Measurements from ENCODE around the gene KCTD17. TPM values are rescaled to one million over a fixed set of nuclear protein-coding genes. Genes with fewer than 3 reads are reported as not detected.
A peak's percentile ranks its signal among the peaks of the same experiment; 100 is the strongest.

The KCTD17 gene
- total RNA-seq, 4 donors from 2014 or later, result 7.4 to 24.7 (median 20.2) TPM

DNA sequence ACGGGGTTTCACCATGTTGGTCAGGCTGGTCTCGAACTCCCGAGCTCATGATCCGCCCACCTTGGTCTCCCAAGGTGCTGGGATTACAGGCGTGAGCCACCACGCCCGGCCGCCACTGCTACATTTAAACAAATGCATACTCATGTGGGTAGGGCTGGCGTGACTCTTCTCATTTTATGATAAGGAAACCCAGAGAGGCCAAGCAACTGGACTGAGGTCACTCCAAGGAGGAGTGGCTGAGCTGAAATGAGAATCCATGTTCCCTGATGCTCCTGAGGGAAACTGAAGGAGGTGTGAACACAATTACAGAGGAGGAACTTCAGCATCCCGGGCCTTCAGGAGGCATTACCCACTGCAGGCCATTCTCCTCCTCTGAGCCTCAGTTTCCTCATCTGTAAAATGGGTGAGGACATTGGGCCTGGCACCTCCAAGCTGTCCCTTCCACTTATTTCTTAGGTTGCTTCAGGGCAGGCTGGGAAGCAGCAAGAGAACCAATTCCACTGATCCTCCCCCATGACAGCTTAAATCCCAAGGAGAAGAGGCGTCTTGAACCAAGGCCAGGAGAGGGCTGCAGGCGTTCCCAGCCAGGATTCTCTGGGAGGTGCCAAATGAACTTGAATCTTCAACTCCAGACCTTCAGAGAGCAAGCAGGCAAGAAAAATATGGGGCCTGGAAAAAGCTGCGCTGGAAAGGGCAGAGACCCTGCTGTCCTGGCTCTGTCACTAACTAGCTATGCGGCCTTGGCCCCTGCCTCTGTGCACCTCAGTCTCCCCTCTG lies 35.2 kb upstream of the KCTD17 start:
- peaks cover 0 to 21% (median 2%) of the 10 kb centered on the region in 3 donors for H3K36me3 ChIP-seq
- H3K27ac ChIP-seq, result peak overlapping the region in 1 of 4 donors; percentile 55
- no peak overlapping the region for H3K4me3 ChIP-seq
- 86% methylated on average over 14 of the region's 14 CpGs for WGBS, 2 donors
- TF ChIP-seq, protein P1, sequence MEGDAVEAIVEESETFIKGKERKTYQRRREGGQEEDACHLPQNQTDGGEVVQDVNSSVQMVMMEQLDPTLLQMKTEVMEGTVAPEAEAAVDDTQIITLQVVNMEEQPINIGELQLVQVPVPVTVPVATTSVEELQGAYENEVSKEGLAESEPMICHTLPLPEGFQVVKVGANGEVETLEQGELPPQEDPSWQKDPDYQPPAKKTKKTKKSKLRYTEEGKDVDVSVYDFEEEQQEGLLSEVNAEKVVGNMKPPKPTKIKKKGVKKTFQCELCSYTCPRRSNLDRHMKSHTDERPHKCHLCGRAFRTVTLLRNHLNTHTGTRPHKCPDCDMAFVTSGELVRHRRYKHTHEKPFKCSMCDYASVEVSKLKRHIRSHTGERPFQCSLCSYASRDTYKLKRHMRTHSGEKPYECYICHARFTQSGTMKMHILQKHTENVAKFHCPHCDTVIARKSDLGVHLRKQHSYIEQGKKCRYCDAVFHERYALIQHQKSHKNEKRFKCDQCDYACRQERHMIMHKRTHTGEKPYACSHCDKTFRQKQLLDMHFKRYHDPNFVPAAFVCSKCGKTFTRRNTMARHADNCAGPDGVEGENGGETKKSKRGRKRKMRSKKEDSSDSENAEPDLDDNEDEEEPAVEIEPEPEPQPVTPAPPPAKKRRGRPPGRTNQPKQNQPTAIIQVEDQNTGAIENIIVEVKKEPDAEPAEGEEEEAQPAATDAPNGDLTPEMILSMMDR (IDR thresholded peaks at IDR 0.05), result no peak
- TF ChIP-seq EP300 (IDR thresholded peaks at IDR 0.05), result no peak
- no peak for TF ChIP-seq POLR2A (IDR thresholded peaks at IDR 0.05)
- no peaks in the 10 kb centered on the region for H3K9me3 ChIP-seq
- no peaks in the 10 kb centered on the region for H3K27me3 ChIP-seq
- no peak for DNase-seq (ENCODE audit: low spot score in 2 of 2)
- peaks cover 0 to 73% (median 49%) of the 10 kb centered on the region in 4 donors for H3K4me1 ChIP-seq

DNA sequence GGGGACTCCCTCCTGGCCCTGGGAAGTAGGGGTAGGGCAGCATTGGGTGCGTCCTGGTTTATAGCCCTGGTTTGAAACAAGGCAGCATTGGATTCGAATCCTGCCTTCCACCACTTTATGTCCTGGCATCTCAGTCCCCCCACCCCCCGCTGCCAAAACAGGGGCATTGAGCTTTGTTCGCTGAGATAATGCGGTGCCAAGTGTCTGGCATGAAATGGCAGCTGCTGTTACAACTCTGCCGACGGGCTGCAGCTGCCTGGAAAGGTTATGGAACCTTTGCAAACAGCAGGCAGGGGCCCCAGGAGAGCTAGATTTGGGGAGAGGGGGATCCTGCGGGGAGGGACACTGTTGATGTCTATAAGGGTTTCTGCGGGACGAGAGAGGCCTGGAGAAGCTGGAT lies 34.2 kb upstream of the KCTD17 start:
- no peak overlapping the region for H3K4me3 ChIP-seq
- 75 to 82% methylated on average over 9 to 10 of the region's 10 CpGs for WGBS, 2 donors
- no peak for DNase-seq (ENCODE audit: low spot score in 2 of 2)
- peak overlapping the region in 3 of 4 donors; percentile 55 to 95 (median 55) for H3K27ac ChIP-seq
- TF ChIP-seq, protein P1 (IDR thresholded peaks at IDR 0.05), result no peak
- no peak for TF ChIP-seq POLR2A (IDR thresholded peaks at IDR 0.05)
- no peak for TF ChIP-seq EP300 (IDR thresholded peaks at IDR 0.05)
- H3K4me1 ChIP-seq, result peaks cover 0 to 74% (median 55%) of the 10 kb centered on the region in 4 donors
- H3K27me3 ChIP-seq, result no peaks in the 10 kb centered on the region
- peaks cover 0 to 21% (median 2%) of the 10 kb centered on the region in 3 donors for H3K36me3 ChIP-seq
- H3K9me3 ChIP-seq, result no peaks in the 10 kb centered on the region

DNA sequence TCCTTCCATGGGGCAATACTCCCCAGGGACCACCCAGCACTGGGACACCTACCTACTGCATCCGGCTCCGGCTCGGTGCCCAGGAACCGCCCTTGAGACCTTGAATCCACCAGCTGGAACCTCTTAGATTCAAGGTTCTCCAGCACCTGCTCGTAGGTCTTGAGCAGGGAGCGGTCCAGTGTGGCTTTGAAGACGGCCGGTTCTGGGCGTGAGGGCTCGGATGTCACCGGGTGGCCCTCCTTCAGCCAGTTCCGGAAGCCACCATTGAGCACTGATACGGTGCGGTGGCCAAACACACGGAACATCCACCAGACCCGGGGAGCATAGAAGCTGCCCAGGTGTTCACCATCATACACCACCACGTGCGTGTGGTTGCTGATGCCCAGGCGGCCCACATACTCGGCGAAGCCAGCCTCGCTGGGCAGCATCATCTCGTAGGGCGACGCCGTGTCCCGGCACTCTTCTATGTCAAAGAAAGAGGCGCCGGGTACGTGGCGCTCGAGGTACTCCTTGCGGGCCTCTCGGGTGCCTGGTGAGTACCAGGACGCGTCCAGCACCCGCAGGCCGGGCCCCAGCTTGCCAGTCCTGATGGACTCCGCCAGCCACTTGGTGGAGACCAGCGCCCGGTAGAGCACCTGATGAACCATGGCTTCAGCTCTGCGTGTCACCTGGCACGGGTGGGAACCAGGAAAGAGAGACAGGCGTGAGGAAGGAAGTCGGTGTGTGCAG lies 33.3 kb upstream of the KCTD17 start:
- Histone ChIP-seq H3K36me3 (peaks cover 0 to 21% (median 2%) of the 10 kb centered on the region in 3 donors), H3K27me3 (no peaks in the 10 kb centered on the region), H3K27ac (peak overlapping the region; percentile 85 to 98 (median 96)), H3K4me3 (peak overlapping the region; percentile 78 to 98 (median 84)), H3K4me1 (peaks cover 0 to 75% (median 51%) of the 10 kb centered on the region in 4 donors), H3K9me3 (no peaks in the 10 kb centered on the region)
- no peak for DNase-seq (ENCODE audit: low spot score in 2 of 2)
- TF ChIP-seq EP300 (IDR thresholded peaks at IDR 0.05) (no peak), POLR2A (IDR thresholded peaks at IDR 0.05) (no peak)
- TF ChIP-seq, protein P1 (IDR thresholded peaks at IDR 0.05), result no peak
- 70 to 72% methylated on average over 20 to 45 of the region's 45 CpGs for WGBS, 2 donors

DNA sequence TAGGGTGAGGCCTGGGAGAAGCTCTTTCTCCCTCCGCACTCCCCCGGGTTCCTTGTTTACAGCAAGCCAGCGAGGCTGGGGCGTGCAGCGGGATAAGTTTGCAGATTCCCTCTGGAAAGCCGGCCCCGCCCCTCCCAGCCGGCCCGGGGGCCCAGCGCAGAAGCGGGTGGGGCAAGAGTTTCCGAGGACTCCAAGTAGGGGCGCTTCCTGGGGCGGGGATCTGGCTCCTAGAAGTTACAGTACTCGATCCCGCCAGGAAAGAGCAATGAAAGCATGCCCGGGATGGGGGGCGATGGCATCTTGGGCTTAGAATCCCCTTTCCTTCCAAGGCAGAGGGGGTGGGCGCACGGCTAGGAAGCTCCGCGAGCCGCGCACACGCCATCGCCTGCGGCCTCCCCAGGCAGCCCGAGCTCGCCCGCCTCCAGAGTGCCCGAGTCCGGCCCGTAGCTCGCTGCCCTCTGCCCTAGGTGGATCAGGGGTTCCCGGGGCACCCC lies 32.7 kb upstream of the KCTD17 start:
- Histone ChIP-seq H3K36me3 (peaks cover 0 to 25% (median 2%) of the 10 kb centered on the region in 3 donors), H3K4me3 (peak overlapping the region; percentile 78 to 98 (median 84)), H3K4me1 (peaks cover 0 to 72% (median 51%) of the 10 kb centered on the region in 4 donors), H3K9me3 (no peaks in the 10 kb centered on the region), H3K27ac (peak overlapping the region; percentile 85 to 98 (median 96)), H3K27me3 (no peaks in the 10 kb centered on the region)
- DNase-seq (ENCODE audit: low spot score in 2 of 2), result peak; percentile 49 to 54
- no peak for TF ChIP-seq POLR2A (IDR thresholded peaks at IDR 0.05)
- TF ChIP-seq, protein P1 (IDR thresholded peaks at IDR 0.05), result no peak
- peak in 1 of 2 donors; percentile 12 for TF ChIP-seq EP300 (IDR thresholded peaks at IDR 0.05)
- 0 to 2% methylated on average over 16 to 18 of the region's 35 CpGs for WGBS, 2 donors

All from tibial nerve (tissue), 4 donors.